GM18526 (cell line): ENCODE measurements around the gene SHH.

ENCODE experiments used
- POLR2A ChIP-seq: IDR thresholded peaks from 3 replicates; pipeline ENCODE4 v1.6.1; 2011; ENCODE audit not compliant: insufficient read length; ENCODE audit errors: extremely low read depth

The SHH gene

DNA sequence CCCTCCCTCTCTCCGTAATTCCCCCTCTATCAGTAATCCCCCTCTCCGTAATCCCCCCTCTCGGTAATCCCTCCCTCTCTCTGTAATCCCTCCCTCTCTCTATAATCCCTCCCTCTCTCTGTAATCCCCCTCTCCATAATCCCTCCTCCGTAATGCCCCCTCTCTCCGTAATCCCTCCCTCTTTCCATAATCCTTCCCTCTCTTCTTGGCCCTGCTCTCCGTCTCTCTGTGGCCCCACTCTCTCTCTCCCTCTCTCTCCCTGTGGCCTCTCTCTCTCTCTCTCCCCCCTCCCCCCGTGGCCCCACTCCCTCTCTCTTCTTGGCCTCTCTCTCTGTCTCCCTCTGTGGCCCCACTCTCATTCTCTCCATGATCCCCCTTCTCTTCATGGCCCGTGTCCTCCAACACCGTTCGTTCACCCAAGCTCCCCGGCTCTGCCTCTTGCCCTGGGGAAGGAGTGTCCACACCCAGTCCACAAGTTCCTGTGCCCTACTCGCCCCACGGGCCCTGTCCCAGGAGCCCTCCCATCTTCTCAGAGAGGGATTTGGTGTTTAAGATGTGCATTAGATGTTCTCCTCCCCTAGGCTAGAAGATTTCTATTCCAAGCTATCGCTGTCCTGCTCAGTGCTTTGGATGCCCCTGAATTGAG, 19.8 kb downstream of the SHH start:
- TF ChIP-seq POLR2A = no peak

DNA sequence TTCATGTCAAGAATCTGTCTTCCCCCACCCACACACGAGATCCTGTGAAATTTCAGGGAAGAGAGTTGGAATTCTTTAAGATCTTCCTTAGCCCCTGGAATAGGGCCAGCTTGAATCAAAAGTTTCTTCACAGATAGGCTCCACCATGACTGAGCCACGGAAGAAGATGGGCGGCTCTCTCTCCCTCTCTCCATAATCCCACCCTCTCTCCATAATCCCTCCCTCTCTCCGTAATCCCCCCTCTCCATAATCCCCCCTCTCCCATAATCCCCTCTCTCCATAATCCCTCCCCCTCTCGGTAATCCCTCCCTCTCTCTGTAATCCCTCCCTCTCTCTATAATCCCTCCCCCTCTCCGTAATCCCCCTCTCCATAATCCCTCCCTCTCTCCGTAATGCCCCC, 20.4 kb downstream of the SHH start:
- TF ChIP-seq POLR2A = no peak

DNA sequence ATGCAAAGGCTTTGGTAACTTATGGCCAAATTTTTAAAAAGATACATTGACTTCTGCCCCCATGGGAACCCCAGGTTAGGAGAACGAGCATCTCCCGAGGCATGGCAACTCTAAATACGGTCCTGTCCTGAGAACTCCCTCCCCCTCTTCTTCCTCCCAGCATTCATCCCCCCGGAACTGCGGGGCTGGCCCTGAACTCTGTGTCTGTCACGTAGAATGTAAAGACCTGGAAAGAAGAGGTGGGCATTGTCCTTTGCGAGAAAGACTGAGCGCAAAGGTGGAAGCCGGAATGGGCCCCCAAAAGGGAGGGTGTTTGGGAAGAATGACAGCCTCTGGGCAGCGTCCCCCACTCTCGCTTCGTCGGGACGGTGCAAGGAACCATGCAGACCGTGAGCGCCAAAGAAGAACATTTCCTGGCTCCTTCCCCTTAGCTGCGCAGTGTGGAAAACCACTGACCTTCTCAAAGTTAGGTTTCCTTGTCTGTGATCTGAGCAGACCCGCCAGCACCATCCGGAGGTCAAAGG, 21.0 kb downstream of the SHH start:
- no peak for TF ChIP-seq POLR2A

DNA sequence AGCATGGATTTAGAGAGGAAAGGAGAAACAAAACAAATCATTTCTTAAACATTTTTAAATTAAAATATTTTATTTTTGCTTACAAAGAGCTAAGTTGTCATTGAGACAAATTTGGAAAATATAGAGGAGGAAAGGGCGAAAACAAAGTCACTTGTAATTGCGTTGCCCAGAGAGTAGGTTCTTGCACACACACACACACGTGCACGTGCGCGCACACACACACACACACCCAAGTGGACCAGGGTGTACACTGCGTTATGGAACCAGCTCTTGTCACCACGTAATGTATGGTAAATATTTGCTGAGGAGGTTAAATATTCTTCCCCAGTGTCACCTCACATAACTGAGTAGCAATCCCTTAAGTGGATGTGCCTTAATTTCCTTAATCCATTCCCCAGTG, 21.6 kb downstream of the SHH start:
- no peak for TF ChIP-seq POLR2A

DNA sequence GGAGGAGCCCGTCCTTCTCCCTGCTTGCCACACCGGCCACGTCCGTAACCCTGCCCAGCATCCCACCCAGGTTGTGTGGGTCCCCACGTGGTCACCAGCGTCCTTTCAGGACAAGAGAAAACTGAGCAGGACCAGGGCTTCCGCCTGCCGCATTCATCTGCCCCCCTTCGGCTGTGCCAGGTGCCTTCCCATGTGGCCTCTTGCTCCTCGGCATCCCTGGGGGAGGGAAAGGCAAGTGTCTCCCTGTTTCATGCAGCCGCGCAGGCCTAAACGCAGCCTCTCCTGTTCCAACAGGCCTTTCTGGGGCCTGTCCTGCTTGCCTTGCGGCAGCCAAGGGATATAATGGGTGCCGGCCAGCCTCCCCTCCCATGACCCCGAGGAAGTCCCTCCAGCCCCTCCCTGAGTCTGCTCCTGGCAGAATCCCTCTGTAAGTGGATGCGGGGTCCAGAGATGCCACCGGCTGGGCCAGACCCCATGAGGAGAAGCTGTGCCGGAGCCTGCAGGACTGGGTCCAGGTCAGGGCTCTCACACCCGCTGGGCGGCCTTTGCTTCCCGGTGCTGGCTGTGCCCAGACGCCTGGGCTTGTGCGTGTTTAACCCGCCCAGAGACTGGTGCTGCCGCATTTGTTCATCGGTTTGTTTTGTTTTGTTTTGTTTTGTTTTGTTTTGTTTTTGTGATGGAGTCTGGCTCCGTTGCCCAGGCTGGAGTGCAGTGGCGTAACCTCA, 23.1 kb downstream of the SHH start:
- no peak for TF ChIP-seq POLR2A

DNA sequence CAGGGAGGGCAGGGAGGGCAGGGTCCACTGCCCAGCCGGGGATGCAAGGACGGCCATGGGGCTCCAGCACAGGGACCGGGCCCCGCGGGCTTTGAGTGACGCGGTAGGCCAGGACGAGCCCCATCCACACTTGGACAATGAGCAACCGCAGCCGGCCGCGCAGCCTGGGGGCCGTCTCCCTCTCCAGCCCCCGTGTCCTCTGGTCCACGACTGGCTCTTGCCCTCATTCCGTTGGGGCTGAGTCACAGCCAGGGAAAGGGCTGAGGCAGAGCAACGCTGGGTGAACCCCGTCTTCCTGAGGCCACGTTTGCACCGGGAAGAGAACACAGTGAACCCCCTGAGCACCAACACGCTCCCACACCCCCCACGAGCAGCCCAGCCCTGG, 23.7 kb downstream of the SHH start:
- no peak for TF ChIP-seq POLR2A

DNA sequence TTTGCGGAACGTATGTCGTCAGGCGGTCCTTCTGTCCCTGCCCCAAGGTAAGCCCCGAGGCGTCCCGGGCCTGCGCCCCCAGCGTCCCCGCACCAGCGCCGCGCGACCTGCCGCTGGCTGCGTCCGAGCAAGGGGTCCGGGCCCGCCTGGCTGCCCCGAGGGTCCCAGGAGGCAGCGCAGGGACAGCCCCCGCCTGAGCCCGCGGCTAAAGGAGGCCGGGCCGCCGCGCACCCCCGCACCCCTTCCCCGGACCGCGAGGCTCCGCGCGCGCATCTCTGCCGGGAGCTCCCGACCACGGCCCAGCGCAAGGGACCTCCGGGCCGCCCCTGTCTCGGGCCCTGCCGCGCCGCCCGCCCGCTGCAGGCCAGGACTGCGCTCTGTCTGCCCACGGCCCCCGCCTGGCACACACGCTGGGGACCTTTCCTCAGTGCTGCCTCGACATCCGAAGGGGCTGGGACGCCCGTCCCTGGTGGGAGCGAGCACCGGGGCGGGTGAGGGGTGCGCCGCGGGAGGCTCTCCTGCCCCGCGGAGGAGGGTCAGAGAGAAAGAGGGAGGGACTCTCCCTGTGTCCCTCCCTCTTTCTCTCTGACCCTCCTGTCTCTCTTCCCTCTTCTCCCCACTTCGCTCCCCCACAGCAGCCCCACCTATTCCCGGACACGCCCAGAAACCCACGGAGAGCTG, 25.0 kb downstream of the SHH start:
- TF ChIP-seq POLR2A = no peak

DNA sequence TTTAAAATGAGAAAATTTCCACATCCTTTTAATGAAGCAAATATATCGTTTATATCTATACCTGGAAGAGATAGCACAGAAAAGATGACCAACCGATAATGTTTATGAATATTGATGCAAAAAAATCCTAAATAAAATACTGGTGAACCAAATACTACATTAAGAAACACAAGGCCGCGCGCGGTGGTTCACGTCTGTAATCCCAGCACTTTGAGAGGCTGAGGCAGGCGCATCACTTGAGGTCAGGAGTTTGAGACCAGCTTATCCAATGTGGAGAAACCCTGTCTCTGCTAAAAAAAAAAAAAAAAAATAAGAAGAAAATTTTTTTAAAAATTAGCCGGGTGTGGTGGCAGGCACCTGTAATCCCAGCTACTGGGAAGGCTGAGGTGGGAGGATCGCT, 25.8 kb downstream of the SHH start:
- TF ChIP-seq POLR2A = no peak

DNA sequence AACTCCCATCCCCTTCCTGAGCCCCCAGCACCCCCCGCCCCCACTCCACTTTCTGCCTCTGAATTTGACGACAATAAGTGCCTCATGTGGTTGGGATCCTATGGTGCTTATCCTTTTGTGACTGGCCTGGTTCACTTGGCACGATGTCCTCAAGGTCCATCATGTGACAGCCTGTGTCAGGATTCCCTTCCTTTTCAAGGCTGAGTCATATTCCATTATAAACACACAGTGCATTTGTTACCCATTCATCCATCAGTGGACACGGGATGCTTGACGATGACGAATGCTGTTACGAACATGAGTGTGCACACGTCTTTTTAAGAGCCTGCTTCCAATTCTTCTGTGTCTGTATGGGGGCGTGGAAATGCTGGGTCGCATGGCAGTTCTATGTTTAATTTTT, 26.7 kb downstream of the SHH start:
- no peak for TF ChIP-seq POLR2A

DNA sequence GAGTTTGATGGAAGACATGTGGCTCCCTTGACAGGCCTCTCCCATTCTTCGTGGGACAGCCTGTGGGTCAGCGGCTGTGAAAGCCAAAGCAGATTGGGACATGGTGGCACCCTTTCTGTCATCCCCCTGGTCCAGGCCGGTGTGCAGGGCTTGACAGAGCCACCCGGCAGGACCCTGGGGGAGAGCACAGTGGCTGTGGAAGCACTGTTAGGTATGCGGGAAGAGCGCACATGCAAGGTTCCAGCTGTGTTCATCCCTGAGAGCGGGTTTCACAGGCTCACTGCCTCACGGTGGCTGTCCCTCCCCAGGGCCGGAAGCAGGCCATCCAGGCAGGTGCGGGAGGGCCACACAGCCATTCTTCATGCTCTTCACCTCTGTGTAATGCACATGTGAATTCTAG, 29.8 kb downstream of the SHH start:
- no peak for TF ChIP-seq POLR2A

DNA sequence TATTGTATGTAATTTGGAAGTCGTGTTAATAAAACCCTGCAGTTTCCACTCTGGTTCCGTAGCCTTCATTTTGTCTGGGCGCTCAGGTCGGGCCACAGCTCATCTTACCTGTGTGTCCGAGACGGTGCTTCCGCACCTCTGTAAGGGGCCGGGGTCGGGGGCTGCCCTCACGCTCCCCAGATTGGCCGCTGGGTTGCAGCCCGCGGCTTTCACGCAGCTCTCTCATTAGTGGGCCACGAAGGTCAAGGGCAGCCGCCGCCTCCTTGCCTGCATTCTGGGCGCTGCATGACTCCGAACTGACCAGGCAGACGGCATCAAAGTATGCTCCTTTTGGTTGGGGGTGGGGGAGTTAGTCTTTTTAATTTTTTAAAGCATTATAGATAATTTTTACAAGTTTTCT, 30.8 kb downstream of the SHH start:
- TF ChIP-seq POLR2A = no peak

DNA sequence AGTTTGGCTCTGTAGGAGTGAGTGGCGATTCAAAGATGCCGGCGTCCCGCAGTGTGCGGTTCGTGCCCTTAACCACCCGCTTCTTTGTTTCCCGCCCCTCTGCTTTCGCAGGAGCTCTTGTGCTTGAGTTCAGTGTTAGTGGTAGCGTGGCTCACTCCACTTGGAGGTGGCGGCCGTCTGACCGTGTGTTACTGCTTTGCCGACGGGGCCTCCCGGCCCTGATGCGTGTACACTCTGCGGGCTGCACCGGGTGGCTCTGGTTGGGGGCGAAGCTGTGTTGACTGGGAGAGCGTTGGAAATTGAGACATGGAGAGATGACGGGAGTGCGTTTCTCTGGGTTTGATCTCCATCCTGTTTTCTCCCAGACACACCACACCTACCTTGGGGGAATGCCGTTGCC, 31.4 kb downstream of the SHH start:
- no peak for TF ChIP-seq POLR2A

DNA sequence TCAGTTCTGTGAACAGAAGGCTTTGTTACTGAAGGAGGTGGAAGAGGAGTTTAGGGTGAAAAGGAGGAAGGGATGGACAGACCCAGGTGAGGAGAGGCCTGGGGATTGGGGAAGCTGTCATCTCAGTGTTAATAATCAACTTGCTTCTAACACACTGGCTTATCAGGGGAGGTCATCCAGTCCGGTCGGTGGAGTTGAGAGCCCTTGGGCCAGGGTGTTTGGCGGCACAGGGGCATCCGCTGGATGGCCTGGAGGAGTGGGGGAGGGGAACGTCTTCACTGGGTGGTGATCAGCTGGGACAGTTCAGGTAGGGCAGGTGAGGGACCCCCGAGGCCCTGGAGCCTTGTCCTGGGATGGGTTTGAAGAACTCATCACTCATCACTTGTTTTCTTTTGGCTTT, 33.9 kb downstream of the SHH start:
- no peak for TF ChIP-seq POLR2A

DNA sequence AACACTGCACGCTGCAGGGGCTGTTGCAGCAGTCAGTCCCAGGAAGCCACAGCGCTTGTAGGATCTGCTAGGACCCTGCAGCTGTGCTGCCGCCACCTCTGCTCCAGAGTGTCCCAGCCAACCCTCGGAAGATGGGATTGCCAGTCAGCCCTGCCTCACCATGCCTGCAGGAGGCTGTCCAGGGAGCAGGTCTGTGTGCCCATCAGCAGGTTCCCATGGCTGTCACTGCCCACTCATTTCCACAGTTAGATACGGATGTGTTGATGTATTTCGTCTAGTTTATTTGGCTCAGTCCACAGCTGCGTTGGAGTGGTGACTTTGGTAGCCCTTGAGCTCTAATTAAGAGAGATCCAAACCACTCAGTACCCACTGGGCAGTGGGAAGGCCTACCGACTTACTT, 35.7 kb downstream of the SHH start:
- no peak for TF ChIP-seq POLR2A

DNA sequence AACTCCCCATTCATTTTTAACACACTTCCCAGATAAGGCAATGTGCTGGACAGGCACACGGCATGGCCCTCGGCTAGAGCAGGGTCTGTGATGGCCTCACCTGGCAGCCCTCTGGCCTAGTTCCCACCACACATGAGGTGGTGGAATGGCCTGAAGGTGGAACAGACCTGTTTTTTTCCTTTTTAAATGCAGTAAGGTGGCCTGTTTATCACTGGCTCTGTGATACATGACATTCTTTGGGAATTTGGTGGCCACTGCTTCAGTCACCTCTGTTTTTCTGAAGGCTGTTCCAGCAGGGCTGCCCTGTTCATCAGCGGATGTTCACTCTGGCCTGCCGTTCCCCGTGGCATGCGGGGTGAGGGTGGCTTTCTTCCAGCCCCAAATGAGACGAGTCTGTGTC, 36.6 kb downstream of the SHH start:
- no peak for TF ChIP-seq POLR2A

DNA sequence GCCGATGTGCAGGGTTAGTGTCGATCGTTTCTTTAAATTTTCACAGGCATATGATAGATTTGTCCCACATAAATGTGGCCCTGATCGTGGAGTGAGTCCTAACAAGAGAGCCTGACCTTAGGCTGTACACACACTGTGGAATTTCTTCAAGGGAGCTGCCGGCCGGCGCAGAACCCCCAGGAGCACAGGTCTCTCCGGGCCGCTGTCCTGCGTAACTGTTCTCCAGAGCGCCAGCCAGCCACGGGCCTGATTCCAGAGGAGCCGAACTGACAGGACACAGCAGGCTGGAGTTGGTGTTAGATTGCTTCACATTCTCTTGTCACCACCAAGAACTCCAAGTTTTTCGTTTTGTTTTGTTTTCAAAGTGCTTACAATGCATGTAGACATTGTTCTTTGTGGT, 37.3 kb downstream of the SHH start:
- no peak for TF ChIP-seq POLR2A

DNA sequence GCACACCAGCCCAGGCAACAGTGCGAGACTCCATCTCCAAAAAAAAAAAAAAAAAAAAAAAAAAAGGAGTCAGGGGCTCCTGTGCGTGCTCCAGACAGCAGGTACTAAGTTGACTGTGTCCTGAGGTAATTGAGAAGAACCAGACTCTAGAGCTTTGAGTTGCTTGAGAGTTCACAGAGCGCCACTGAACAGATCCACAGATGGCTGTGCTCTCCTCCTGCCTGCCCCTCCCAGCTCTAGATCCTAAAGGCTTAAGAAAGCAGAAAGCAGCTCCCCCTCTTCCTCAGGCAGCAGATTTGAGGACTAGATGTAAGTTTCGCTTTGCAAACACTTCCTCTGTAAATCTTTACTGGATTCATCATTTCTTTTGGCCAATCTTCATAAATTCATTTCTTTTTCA, 38.7 kb downstream of the SHH start:
- TF ChIP-seq POLR2A = no peak

DNA sequence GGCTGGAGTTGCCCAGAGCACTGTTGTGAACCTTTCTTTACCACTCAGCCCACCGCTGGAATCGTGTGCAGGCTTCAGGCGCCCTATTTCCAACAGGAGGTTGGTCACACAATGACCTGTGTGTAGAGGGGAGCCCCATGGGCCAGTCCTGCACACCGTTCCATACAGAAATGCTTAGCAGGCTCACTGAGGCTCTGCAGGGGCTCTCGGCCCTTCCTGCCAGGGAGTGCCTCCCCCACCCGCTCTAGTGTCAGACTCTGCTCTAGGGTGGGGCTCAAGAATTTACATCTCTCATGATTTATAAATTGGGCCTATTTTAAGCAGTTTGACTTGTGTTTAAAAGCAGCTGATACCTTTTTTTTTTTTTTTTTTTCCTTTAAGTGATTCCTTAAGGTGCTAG, 42.0 kb downstream of the SHH start:
- no peak for TF ChIP-seq POLR2A
